Measurements from ENCODE around the gene PLIN3. TPM values are rescaled to one million over a fixed set of nuclear protein-coding genes. Genes with fewer than 3 reads are reported as not detected.

Gene PLIN3
- total RNA-seq: 10 to 100 TPM; 36.3 to 40.5 TPM

DNA sequence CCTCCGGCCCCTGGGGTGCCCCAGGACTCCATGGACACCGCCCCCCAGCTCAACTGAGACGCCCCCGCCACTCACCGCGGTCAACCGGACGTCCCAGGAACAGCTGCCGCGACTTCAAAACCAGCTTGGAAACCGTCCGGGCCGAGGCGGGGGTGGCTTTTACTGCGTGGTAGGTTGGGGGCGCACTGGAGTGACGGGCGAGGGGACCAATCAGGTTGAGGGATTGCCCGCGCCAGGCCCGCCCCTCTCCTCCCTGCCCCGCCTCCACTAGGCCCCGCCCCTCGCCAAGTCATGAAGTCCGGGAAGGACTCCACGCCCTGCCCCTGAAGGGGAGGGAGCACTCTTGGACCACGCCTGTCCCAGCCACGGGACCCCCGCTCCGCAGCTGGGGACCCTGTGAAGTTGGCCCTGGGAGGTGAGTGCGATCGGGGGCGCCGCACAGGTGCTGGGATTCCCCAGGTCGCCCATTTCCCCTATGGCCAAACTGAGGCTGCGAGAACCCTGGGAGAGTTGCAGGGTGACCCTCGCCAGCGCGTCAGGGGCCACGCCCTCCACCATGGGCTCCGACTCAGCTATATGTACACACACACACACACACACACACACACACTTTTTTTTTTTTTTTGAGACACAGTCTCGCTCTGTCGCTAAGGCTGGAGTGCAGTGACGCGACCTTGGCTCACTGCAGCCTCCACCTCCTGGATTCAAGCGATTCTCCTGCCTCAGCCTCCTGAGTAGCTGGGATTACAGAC, at the start of gene PLIN3:
Gene PLIN3, minus strand, starts transcription at position 134 of the 752 bp plus-strand sequence. CDS start 6,273 bp downstream, outside the sequence.
- peak within 1 kb of the TSS; percentile 54 for H3K27ac Mint-ChIP-seq

GRCh38 chr19:4916292-4917082, 49.0 kb upstream of the PLIN3 start:
- Mint-ChIP-seq H3K36me3 (ENCODE audit: low read depth) (peaks cover 68% of the 10 kb centered on the region), H3K27me3 (no peaks in the 10 kb centered on the region), H3K4me3 (peak overlapping the region; percentile 93), H3K27ac (peak overlapping the region; percentile 99), H3K9me3 (no peaks in the 10 kb centered on the region), H3K4me1 (peaks cover 59% of the 10 kb centered on the region)
- DNase-seq: peak; percentile 47
- CTCF ChIA-PET: interaction anchor here (0.6 to 1.6 kb wide), 6 partner anchors 41 to 125 kb away, joined by 3 to 6 read pairs (median 4); partner anchors contain the start of genes FEM1A and KDM4B
- POLR2A ChIA-PET: interaction anchor here (1.0 to 8.0 kb wide), 3 partner anchors 12 to 54 kb away, joined by 3 to 65 read pairs (median 15); partner anchors contain the start of genes KDM4B and PLIN3

More for the DNA sequence above, at the start of gene PLIN3:
- H3K4me3 Mint-ChIP-seq: peak within 1 kb of the TSS; percentile 76
- no peaks in the 10 kb centered on the region for H3K36me3 Mint-ChIP-seq (ENCODE audit: low read depth)
- H3K27me3 Mint-ChIP-seq: peaks cover 9% of the 10 kb centered on the region
- POLR2A ChIA-PET: interaction anchor here (1.0 to 3.0 kb wide), 9 partner anchors 8 to 102 kb away, joined by 3 to 16 read pairs (median 3); partner anchors contain the start of gene FEM1A
- DNase-seq: peak; percentile 95
- CTCF ChIA-PET: interaction anchor here (0.6 to 3.5 kb wide), 12 partner anchors 13 to 165 kb away, joined by 3 to 27 read pairs (median 4); partner anchors contain the start of gene FEM1A
- no peaks in the 10 kb centered on the region for H3K9me3 Mint-ChIP-seq
- H3K4me1 Mint-ChIP-seq: peaks cover 39% of the 10 kb centered on the region

GRCh38 chr19:4914736-4915501, 47.5 kb upstream of the PLIN3 start:
- Mint-ChIP-seq H3K27ac (peak overlapping the region; percentile 99), H3K9me3 (no peaks in the 10 kb centered on the region), H3K36me3 (ENCODE audit: low read depth) (peaks cover 67% of the 10 kb centered on the region), H3K4me3 (peak overlapping the region; percentile 93), H3K27me3 (no peaks in the 10 kb centered on the region), H3K4me1 (peaks cover 66% of the 10 kb centered on the region)
- ChIA-PET POLR2A (interaction anchor here (1.4 to 8.0 kb wide), 6 partner anchors 10 to 708 kb away, joined by 4 to 65 read pairs (median 8); partner anchors contain the start of genes KDM4B, PLIN3, SAFB and SAFB2), CTCF (interaction anchor here (0.9 to 5.4 kb wide), 4 partner anchors 44 to 117 kb away, joined by 3 to 76 read pairs (median 6); partner anchors contain the start of gene PLIN3)
- peak; percentile 85 for DNase-seq

DNA sequence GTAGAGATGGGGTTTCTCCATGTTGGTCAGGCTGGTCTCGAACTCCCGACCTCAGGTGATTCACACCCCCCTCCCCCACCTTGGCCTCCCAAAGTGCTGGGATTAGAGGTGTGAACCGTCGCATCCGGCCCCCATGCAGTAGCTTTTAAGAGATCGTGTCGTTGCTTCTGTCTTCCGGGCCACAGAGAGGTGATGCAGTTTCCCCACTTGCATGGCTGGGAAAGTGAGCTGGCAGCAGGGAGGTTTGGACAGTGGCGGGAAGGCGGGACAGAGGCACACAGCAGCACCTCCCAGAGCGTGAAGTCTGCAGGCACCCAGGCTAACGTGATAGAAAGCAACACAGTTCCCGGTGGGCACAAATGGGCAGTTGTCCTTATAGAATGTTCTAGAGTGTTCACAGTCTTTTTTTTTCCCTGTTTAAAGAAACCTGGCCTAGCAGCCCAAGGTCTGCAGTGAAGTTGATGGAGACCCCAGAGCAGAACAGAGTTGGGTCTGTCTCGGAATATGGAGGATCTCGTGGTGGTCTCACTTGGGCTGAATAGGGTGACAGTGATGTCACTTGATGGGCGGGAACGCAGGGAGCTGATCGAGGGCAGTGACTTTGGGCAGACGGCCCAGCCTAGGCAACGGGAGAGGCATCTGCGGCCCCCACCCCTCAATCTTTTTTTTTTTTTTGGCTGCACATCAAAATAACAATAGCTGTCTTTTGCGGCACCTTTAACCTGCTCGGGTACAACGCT, 46.7 kb upstream of the PLIN3 start:
- peak overlapping the region; percentile 99 for H3K27ac Mint-ChIP-seq
- POLR2A ChIA-PET: interaction anchor here (1.5 to 8.0 kb wide), 5 partner anchors 46 to 708 kb away, joined by 4 to 65 read pairs (median 9); partner anchors contain the start of genes KDM4B, PLIN3, SAFB and SAFB2
- no peaks in the 10 kb centered on the region for H3K9me3 Mint-ChIP-seq
- peak overlapping the region; percentile 93 for H3K4me3 Mint-ChIP-seq
- peaks cover 66% of the 10 kb centered on the region for H3K4me1 Mint-ChIP-seq
- peak; percentile 64 for DNase-seq
- H3K36me3 Mint-ChIP-seq (ENCODE audit: low read depth): peaks cover 63% of the 10 kb centered on the region
- H3K27me3 Mint-ChIP-seq: no peaks in the 10 kb centered on the region
- CTCF ChIA-PET: interaction anchor here (0.7 to 5.4 kb wide), 4 partner anchors 43 to 117 kb away, joined by 3 to 76 read pairs (median 6); no protein-coding TSS in a partner anchor

GRCh38 chr19:4911786-4912672, 44.6 kb upstream of the PLIN3 start:
- H3K36me3 Mint-ChIP-seq (ENCODE audit: low read depth): peaks cover 58% of the 10 kb centered on the region
- peak; percentile 76 for DNase-seq
- peak overlapping the region; percentile 83 for H3K4me3 Mint-ChIP-seq
- peaks cover 63% of the 10 kb centered on the region for H3K4me1 Mint-ChIP-seq
- peak overlapping the region; percentile 90 for H3K27ac Mint-ChIP-seq
- ChIA-PET CTCF (interaction anchor here (0.7 to 5.4 kb wide), 15 partner anchors 9 to 121 kb away, joined by 3 to 76 read pairs (median 9); partner anchors contain the start of genes ARRDC5, FEM1A, KDM4B and PLIN3), POLR2A (interaction anchor here (1.1 to 8.0 kb wide), 12 partner anchors 16 to 121 kb away, joined by 3 to 65 read pairs (median 4); partner anchors contain the start of genes FEM1A, KDM4B and PLIN3)
- H3K9me3 Mint-ChIP-seq: no peaks in the 10 kb centered on the region
- no peaks in the 10 kb centered on the region for H3K27me3 Mint-ChIP-seq

DNA sequence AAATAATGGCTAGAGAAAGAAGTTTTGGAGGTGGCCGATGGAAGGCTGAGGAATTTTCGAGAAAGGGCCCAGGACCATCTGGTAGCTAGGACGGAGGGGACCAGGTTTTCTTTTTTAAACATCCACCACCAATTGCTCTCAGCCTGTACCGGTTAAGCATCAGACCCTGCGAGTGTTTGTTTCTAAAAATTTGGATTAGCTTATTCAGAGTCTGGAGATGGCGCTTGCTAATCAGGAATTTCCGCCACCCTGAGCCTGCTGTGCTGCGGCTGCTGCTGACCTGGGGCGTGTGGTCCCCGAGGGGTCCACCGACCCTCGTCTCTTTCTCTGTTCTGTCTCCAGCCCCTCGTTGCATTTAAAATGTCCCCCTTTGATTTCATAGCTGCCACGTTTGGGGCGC, 43.8 kb upstream of the PLIN3 start:
- H3K4me3 Mint-ChIP-seq: peak overlapping the region; percentile 83
- peak overlapping the region; percentile 90 for H3K27ac Mint-ChIP-seq
- H3K9me3 Mint-ChIP-seq: no peaks in the 10 kb centered on the region
- H3K36me3 Mint-ChIP-seq (ENCODE audit: low read depth): peaks cover 52% of the 10 kb centered on the region
- POLR2A ChIA-PET: interaction anchor here (1.1 to 8.0 kb wide), 11 partner anchors 17 to 120 kb away, joined by 3 to 65 read pairs (median 5); partner anchors contain the start of genes FEM1A, KDM4B and PLIN3
- no peak for DNase-seq
- CTCF ChIA-PET: interaction anchor here (0.6 to 5.4 kb wide), 15 partner anchors 38 to 893 kb away, joined by 3 to 76 read pairs (median 9); partner anchors contain the start of genes FEM1A, KDM4B and PLIN3
- no peaks in the 10 kb centered on the region for H3K27me3 Mint-ChIP-seq
- peaks cover 57% of the 10 kb centered on the region for H3K4me1 Mint-ChIP-seq

DNA sequence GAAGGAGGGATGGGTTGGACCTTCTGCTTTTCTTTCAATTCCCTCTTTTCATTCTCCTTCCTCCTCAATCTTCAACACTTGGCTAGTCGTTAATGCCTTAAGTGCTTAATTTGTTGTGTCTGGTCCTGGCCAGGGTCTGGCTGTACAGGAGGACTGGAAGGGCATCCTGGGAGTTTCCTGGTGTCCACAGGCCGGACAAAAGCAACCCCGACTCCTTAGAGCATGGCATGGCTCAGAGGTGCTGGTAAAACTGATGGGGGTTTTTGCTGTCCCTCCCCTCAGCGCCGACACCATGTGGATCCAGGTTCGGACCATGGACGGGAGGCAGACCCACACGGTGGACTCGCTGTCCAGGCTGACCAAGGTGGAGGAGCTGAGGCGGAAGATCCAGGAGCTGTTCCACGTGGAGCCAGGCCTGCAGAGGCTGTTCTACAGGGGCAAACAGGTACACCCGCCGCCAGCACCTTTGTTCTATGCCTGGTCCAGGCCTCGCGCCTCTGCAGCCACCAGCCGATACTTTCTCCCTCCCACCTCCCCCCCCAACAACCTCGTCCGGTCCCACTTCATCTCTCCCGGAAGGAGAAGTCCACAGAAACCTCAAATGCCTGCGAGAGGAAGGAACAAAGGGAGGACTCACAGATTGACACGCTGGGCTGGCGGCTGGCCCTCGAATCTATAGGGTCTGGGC, 43.3 kb upstream of the PLIN3 start:
- H3K27me3 Mint-ChIP-seq: no peaks in the 10 kb centered on the region
- H3K36me3 Mint-ChIP-seq (ENCODE audit: low read depth): peaks cover 47% of the 10 kb centered on the region

GRCh38 chr19:4909897-4910593, 42.6 kb upstream of the PLIN3 start:
- peaks cover 45% of the 10 kb centered on the region for H3K4me1 Mint-ChIP-seq
- POLR2A ChIA-PET: interaction anchor here (1.7 to 3.5 kb wide), 3 partner anchors 37 to 101 kb away, joined by 4 to 19 read pairs (median 17); partner anchors contain the start of gene KDM4B
- no peaks in the 10 kb centered on the region for H3K9me3 Mint-ChIP-seq

More for the DNA sequence above, 43.3 kb upstream of the PLIN3 start:
- ChIA-PET POLR2A (interaction anchor here (1.2 to 8.0 kb wide), 9 partner anchors 37 to 121 kb away, joined by 3 to 65 read pairs (median 7); partner anchors contain the start of genes FEM1A, KDM4B and PLIN3), CTCF (interaction anchor here (0.6 to 5.4 kb wide), 15 partner anchors 38 to 893 kb away, joined by 3 to 76 read pairs (median 9); partner anchors contain the start of genes FEM1A, KDM4B and PLIN3)
- peak overlapping the region; percentile 83 for H3K4me3 Mint-ChIP-seq
- peak overlapping the region; percentile 90 for H3K27ac Mint-ChIP-seq
- no peaks in the 10 kb centered on the region for H3K9me3 Mint-ChIP-seq
- H3K4me1 Mint-ChIP-seq: peaks cover 52% of the 10 kb centered on the region
- DNase-seq: peak; percentile 29

DNA sequence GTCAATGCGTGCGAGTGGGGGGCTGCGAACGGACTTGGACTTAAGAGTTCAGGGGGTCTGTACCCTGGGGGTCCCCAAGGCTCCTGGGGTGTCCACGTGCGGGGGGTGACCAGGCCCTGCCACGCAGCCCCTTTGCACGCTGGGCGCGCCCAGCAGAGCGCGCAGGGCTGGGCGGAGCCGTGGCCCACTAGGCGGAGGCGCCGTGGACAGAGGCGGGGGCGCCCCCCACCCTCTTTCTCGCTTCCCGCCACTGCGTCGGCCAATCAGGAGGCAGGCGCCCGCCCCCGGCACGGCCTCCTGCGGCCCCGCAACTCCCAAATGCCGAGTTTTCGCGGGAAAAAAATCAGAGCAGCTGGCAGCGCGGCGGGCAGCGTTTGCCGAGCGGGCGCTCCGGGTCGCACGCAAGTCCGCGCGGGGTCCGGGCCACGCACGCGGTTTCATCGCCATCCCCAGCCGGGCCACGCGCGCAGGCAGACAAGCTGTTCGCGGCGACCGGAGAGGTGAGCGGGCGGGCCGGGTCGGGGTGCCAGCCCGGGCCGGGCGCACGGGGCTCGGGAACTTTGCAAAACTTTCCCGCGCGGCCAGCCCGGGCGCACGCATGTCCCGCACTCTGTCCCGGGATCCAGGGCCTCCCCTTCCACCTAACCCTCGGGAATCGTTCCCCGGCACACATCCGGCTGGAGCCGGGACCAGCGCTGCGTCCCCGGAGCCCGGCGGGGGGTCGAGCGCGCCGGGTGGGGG, 41.9 kb upstream of the PLIN3 start, which contains the start of gene UHRF1:
Gene UHRF1, plus strand, starts transcription at position 346 of the 741 bp plus-strand sequence. CDS start 1,385 bp downstream, outside the sequence.
- Mint-ChIP-seq H3K9me3 (no peaks in the 10 kb centered on the region), H3K27me3 (no peaks in the 10 kb centered on the region), H3K27ac (peak within 1 kb of the TSS; percentile 90), H3K4me3 (peak within 1 kb of the TSS; percentile 83), H3K36me3 (ENCODE audit: low read depth) (peaks cover 36% of the 10 kb centered on the region), H3K4me1 (peaks cover 38% of the 10 kb centered on the region)
- POLR2A ChIA-PET: interaction anchor here (0.7 to 3.5 kb wide), 3 partner anchors 40 to 100 kb away, joined by 3 to 17 read pairs (median 4); partner anchors contain the start of gene KDM4B
- DNase-seq: peak; percentile 66
- CTCF ChIA-PET: interaction anchor here (0.6 kb wide), 1 partner anchor 54 kb away, joined by 5 read pairs; no protein-coding TSS in a partner anchor

More at GRCh38 chr19:4909897-4910593, 42.6 kb upstream of the PLIN3 start:
- peak overlapping the region; percentile 83 for H3K4me3 Mint-ChIP-seq
- peaks cover 42% of the 10 kb centered on the region for H3K36me3 Mint-ChIP-seq (ENCODE audit: low read depth)
- CTCF ChIA-PET: interaction anchor here (0.6 kb wide), 1 partner anchor 55 kb away, joined by 5 read pairs; no protein-coding TSS in a partner anchor
- H3K27ac Mint-ChIP-seq: peak overlapping the region; percentile 90
- peak; percentile 96 for DNase-seq
- no peaks in the 10 kb centered on the region for H3K27me3 Mint-ChIP-seq

All from activated CD4-positive, alpha-beta memory T cell treated with anti-CD3 and anti-CD28 coated beads, Interleukin-2, amount 10 ng/mL, durations not matched to agents 7 days and 5 days (primary cell).